Bronchial epithelial cell (primary cell): Measurements from ENCODE around the gene METTL6. TPM values are rescaled to one million over a fixed set of nuclear protein-coding genes. Genes with fewer than 3 reads are reported as not detected.

ENCODE experiments used
- DNase-seq: peaks from one replicate; pipeline ENCODE4 v3.0.0-alpha.2; 2010; ENCODE audit warnings: low read depth
- FAIRE-seq: peaks from 2 replicates; lab custom pipeline; 2011; peaks lifted over from hg19 to GRCh38; lab: Jason Lieb, UNC
- H3K27me3 ChIP-seq: 2 replicates; pipeline ENCODE4 v1.5.1; 2011; ENCODE audit warnings: low read length; ENCODE audit not compliant: control insufficient read depth, insufficient read depth
- H3K36me3 ChIP-seq: 2 replicates; pipeline ENCODE4 v1.5.1; 2011; ENCODE audit warnings: low read length; ENCODE audit not compliant: control insufficient read depth, insufficient read depth
- H3K4me3 ChIP-seq: 2 replicates; pipeline ENCODE4 v1.5.1; 2011; ENCODE audit warnings: mild to moderate bottlenecking, low read depth, low read length, control low read depth
- CTCF ChIP-seq: IDR thresholded peaks from 2 replicates; pipeline ENCODE4 v1.5.1; 2011; ENCODE audit warnings: mild to moderate bottlenecking, moderate library complexity, low read length, control low read depth, inconsistent platforms; ENCODE audit not compliant: insufficient read depth, severe bottlenecking
- total RNA-seq: library from RNA; depleted of rRNA; stranded (reverse); fragments of >200 nt; gene quantifications from 2 replicates; pipeline ENCODE4 v1.2.1, GENCODE V29; 2014

The METTL6 gene
- total RNA-seq, 1 donor from 2014 or later = 41.3 TPM

GRCh38 chr3:15436246-15436645 lies 8.9 kb upstream of the METTL6 start:
- no peak for TF ChIP-seq CTCF
- no peak for FAIRE-seq

GRCh38 chr3:15434756-15435155 lies 7.4 kb upstream of the METTL6 start:
- TF ChIP-seq CTCF = no peak
- no peak for FAIRE-seq
- Histone ChIP-seq H3K36me3 (peaks cover 25% of the 10 kb centered on the region), H3K4me3 (no peak overlapping the region), H3K27me3 (no peaks in the 10 kb centered on the region)
- DNase-seq = no peak

More at GRCh38 chr3:15436246-15436645, 8.9 kb upstream of the METTL6 start:
- H3K4me3 ChIP-seq = no peak overlapping the region
- no peak for DNase-seq
- peaks cover 23% of the 10 kb centered on the region for H3K36me3 ChIP-seq
- H3K27me3 ChIP-seq = no peaks in the 10 kb centered on the region

GRCh38 chr3:15433531-15433930 lies 6.2 kb upstream of the METTL6 start:
- Histone ChIP-seq H3K4me3 (no peak overlapping the region), H3K27me3 (no peaks in the 10 kb centered on the region), H3K36me3 (peaks cover 25% of the 10 kb centered on the region)
- no peak for FAIRE-seq
- TF ChIP-seq CTCF = no peak
- no peak for DNase-seq

- no peak for FAIRE-seq
- TF ChIP-seq CTCF = no peak
- Histone ChIP-seq H3K4me3 (no peak overlapping the region), H3K36me3 (peaks cover 18% of the 10 kb centered on the region), H3K27me3 (no peaks in the 10 kb centered on the region)
- DNase-seq = no peak
Measured at GRCh38 chr3:15431256-15431837, 4.0 kb upstream of the METTL6 start.

- Histone ChIP-seq H3K4me3 (no peak overlapping the region), H3K36me3 (peaks cover 16% of the 10 kb centered on the region), H3K27me3 (no peaks in the 10 kb centered on the region)
- TF ChIP-seq CTCF = no peak
- no peak for FAIRE-seq
- DNase-seq = no peak
Measured at GRCh38 chr3:15430624-15431023, 3.3 kb upstream of the METTL6 start.

GRCh38 chr3:15429080-15429479 lies 1.7 kb upstream of the METTL6 start:
- no peak for TF ChIP-seq CTCF
- DNase-seq (no peak), FAIRE-seq (no peak)
- no peaks in the 10 kb centered on the region for H3K27me3 ChIP-seq
- H3K36me3 ChIP-seq = peaks cover 7% of the 10 kb centered on the region
- no peak overlapping the region for H3K4me3 ChIP-seq
